ENCODE results near the gene PDZK1.
"Not testable (repeated sequence)": the region's sequence is repeated elsewhere in the genome, so short reads cannot be mapped to it uniquely, and the experiment has no call there.

- TF ChIP-seq CTCF, POLR2A (IDR thresholded peaks at IDR 0.05): not testable (repeated sequence)
These were observed 21.1 kb downstream of the PDZK1 start for GRCh38 chr1:145686078-145686477.
